ENCODE results near the gene PTPRM.

- TF ChIP-seq CTCF (optimal IDR thresholded peaks at IDR 0.05 in 1 of 3, IDR thresholded peaks at IDR 0.05 in 1 of 3, conservative IDR thresholded peaks at IDR 0.05 in 1 of 3; ENCODE audit: extremely low read depth in 1 of 3, insufficient read depth in 2 of 3, low read length in 3 of 3) (no peak), EZH2 (IDR thresholded peaks at IDR 0.05; ENCODE audit: low read length) (no peak)
These were observed 352.4 kb downstream of the PTPRM start for GRCh38 chr18:7919565-7919964.
